ENCODE data around the gene GOLGA8M.
"Not testable (repeated sequence)": the region's sequence is repeated elsewhere in the genome, so short reads cannot be mapped to it uniquely, and the experiment has no call there.

GOLGA8M gene

GRCh38 chr15:28712270-28712669 is at the start of gene GOLGA8M:
Gene GOLGA8M, minus strand, starts transcription at chr15:28712421. Its CDS starts 98 bp downstream, at chr15:28712323.
- not testable (repeated sequence) for DNase-seq

- not testable (repeated sequence) for DNase-seq
These were observed 30.7 kb upstream of the GOLGA8M start for GRCh38 chr15:28742890-28743289.

GRCh38 chr15:28738590-28739292 is 26.5 kb upstream of the GOLGA8M start:
- not testable (repeated sequence) for DNase-seq

- DNase-seq = not testable (repeated sequence)
These were observed 26.0 kb upstream of the GOLGA8M start for GRCh38 chr15:28738200-28738561.

GRCh38 chr15:28737521-28738199 is 25.4 kb upstream of the GOLGA8M start:
- DNase-seq = peak; percentile 26

- DNase-seq = not testable (repeated sequence)
These were observed 15.8 kb upstream of the GOLGA8M start for GRCh38 chr15:28728061-28728460.

GRCh38 chr15:28727026-28727425 is 14.8 kb upstream of the GOLGA8M start:
- DNase-seq = not testable (repeated sequence)

- no peak for DNase-seq
These were observed 13.9 kb upstream of the GOLGA8M start for GRCh38 chr15:28726102-28726501.

GRCh38 chr15:28725556-28725955 is 13.3 kb upstream of the GOLGA8M start:
- DNase-seq = no peak

GRCh38 chr15:28723986-28724385 is 11.8 kb upstream of the GOLGA8M start:
- not testable (repeated sequence) for DNase-seq

- not testable (repeated sequence) for DNase-seq
These were observed 7.4 kb upstream of the GOLGA8M start for GRCh38 chr15:28719626-28720025.

GRCh38 chr15:28718576-28718975 is 6.4 kb upstream of the GOLGA8M start:
- DNase-seq = not testable (repeated sequence)

- not testable (repeated sequence) for DNase-seq
These were observed 2.0 kb upstream of the GOLGA8M start for GRCh38 chr15:28714176-28714575.

- DNase-seq = not testable (repeated sequence)
These were observed 8.3 kb downstream of the GOLGA8M start for GRCh38 chr15:28703927-28704326.

- DNase-seq = not testable (repeated sequence)
These were observed 9.8 kb downstream of the GOLGA8M start for GRCh38 chr15:28702427-28702826.

- not testable (repeated sequence) for DNase-seq
These were observed 18.0 kb downstream of the GOLGA8M start for GRCh38 chr15:28694006-28694751.

- DNase-seq = not testable (repeated sequence)
These were observed 19.2 kb downstream of the GOLGA8M start for GRCh38 chr15:28693021-28693420.

GRCh38 chr15:28673533-28673932 is 38.7 kb downstream of the GOLGA8M start:
- not testable (repeated sequence) for DNase-seq

- not testable (repeated sequence) for DNase-seq
These were observed 40.1 kb downstream of the GOLGA8M start for GRCh38 chr15:28672122-28672521.

- DNase-seq = not testable (repeated sequence)
These were observed 45.8 kb downstream of the GOLGA8M start for GRCh38 chr15:28666402-28666801.

- DNase-seq = not testable (repeated sequence)
These were observed 47.6 kb downstream of the GOLGA8M start for GRCh38 chr15:28664575-28664974.

GRCh38 chr15:28663717-28664116 is 48.5 kb downstream of the GOLGA8M start:
- not testable (repeated sequence) for DNase-seq

GRCh38 chr15:28660750-28661149 is 51.5 kb downstream of the GOLGA8M start:
- not testable (repeated sequence) for DNase-seq

GRCh38 chr15:28656018-28656360 is 56.2 kb downstream of the GOLGA8M start:
- DNase-seq = not testable (repeated sequence)

All from suppressor macrophage treated with lipopolysaccharide for 4 hours (primary cell).